ENCODE results near the gene PLXNA4.

- TF ChIP-seq CTCF (IDR thresholded peaks at IDR 0.05) (no peak), FOXP4 (CRISPR knock-in tag; IDR thresholded peaks at IDR 0.05) (no peak), CBFB (CRISPR knock-in tag; IDR thresholded peaks at IDR 0.05; ENCODE audit: low read depth) (no peak), ZNF121 (CRISPR knock-in tag; IDR thresholded peaks at IDR 0.05) (no peak)
These were observed 277.5 kb downstream of the PLXNA4 start for GRCh38 chr7:132298790-132299189.

All from WTC11 (cell line).